Measurements from ENCODE around the gene SCD5. TPM values are rescaled to one million over a fixed set of nuclear protein-coding genes. Genes with fewer than 3 reads are reported as not detected.
A peak's percentile ranks its signal among the peaks of the same experiment; 100 is the strongest.

SCD5 gene
- total and polyA plus RNA-seq, 3 donors from 2014 or later: 76.4 to 161 (median 149) TPM

DNA sequence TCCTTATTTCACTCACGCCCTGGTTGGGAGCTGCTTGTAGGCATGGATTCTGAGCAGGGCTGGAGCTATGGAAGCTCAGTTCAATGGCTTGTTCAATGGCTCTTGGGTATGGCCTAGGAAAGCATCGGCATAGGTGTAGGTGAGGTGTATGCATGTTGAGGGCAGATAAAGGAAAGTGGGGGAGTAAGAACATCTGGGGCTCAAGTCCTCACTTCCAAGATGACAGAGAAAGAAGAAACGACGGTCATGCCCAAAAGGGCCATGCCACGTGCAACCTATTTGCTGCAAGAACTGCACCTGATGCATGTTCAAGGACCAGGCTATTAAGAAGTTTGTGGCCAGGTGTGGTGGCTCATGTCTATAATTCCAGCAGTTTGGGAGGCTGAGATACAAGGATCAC, 23.4 kb downstream of the SCD5 start:
- no peak for TF ChIP-seq CTCF (IDR thresholded peaks at IDR 0.05)
- TF ChIP-seq POLR2A (IDR thresholded peaks at IDR 0.05): no peak
- H3K27ac ChIP-seq: peak overlapping the region in 1 of 2 donors; percentile 6
- intact Hi-C loops (cut with DNase I; ENCODE audit: low total_unique reads): no loop called here
- no peak overlapping the region for H3K4me3 ChIP-seq
- peaks cover 30% of the 10 kb centered on the region for H3K4me1 ChIP-seq
- DNase-seq: no peak
- 70 to 88% methylated on average over 5 of the region's 5 CpGs for WGBS, 2 donors
- no peaks in the 10 kb centered on the region for H3K9me3 ChIP-seq
- no peaks in the 10 kb centered on the region for H3K36me3 ChIP-seq (ENCODE audit: low read depth, missing control alignments)
- no peaks in the 10 kb centered on the region for H3K27me3 ChIP-seq

- Histone ChIP-seq H3K4me3 (no peak overlapping the region), H3K4me1 (peaks cover 26% of the 10 kb centered on the region), H3K9me3 (no peaks in the 10 kb centered on the region), H3K27me3 (no peaks in the 10 kb centered on the region), H3K36me3 (ENCODE audit: low read depth, missing control alignments) (no peaks in the 10 kb centered on the region), H3K27ac (peak overlapping the region in 1 of 2 donors; percentile 6)
- 24 to 35% methylated on average over 3 of the region's 3 CpGs for WGBS, 2 donors
- TF ChIP-seq CTCF (IDR thresholded peaks at IDR 0.05): no peak
- no peak for TF ChIP-seq POLR2A (IDR thresholded peaks at IDR 0.05)
- peak; percentile 78 for DNase-seq
- intact Hi-C loops (cut with DNase I; ENCODE audit: low total_unique reads): no loop called here
Measured at GRCh38 chr4:82774711-82775171, 23.9 kb downstream of the SCD5 start.

- H3K36me3 ChIP-seq (ENCODE audit: low read depth, missing control alignments): no peaks in the 10 kb centered on the region
- no peak overlapping the region for H3K27ac ChIP-seq
- H3K4me3 ChIP-seq: no peak overlapping the region
- WGBS, 2 donors: 53 to 67% methylated on average over 4 of the region's 4 CpGs
- peak; percentile 65 for DNase-seq
- H3K4me1 ChIP-seq: peaks cover 26% of the 10 kb centered on the region
- intact Hi-C loops (cut with DNase I; ENCODE audit: low total_unique reads): no loop called here
- H3K9me3 ChIP-seq: no peaks in the 10 kb centered on the region
- TF ChIP-seq CTCF (IDR thresholded peaks at IDR 0.05) (no peak), POLR2A (IDR thresholded peaks at IDR 0.05) (no peak)
- H3K27me3 ChIP-seq: no peaks in the 10 kb centered on the region
Measured at GRCh38 chr4:82773057-82773456, 25.5 kb downstream of the SCD5 start.

DNA sequence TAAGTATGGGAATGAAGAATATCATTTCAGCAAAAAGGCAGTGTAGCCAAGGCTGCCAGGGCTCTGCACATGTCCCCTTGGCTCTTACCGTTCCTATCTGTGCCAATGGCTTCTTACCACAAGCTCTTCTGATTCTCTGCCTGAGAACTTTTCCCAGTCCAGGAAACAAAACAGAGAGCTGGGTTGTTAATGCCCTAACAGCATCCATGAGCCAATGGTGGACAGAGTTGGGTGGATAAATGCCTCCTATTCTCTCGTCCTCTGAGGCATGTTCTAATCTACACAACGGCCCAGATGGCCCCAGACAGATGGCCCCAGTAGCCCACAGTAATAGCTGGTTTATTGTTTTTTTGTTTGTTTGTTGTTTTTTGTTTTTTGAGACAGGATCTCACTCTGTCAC, 28.0 kb downstream of the SCD5 start:
- intact Hi-C loops (cut with DNase I; ENCODE audit: low total_unique reads): no loop called here
- 46 to 49% methylated on average over 3 of the region's 3 CpGs for WGBS, 2 donors
- no peak overlapping the region for H3K27ac ChIP-seq

More for the DNA sequence above, 28.0 kb downstream of the SCD5 start:
- Histone ChIP-seq H3K4me3 (no peak overlapping the region), H3K36me3 (ENCODE audit: low read depth, missing control alignments) (no peaks in the 10 kb centered on the region), H3K4me1 (peaks cover 18% of the 10 kb centered on the region), H3K27me3 (no peaks in the 10 kb centered on the region), H3K9me3 (no peaks in the 10 kb centered on the region)
- TF ChIP-seq POLR2A (IDR thresholded peaks at IDR 0.05) (no peak), CTCF (IDR thresholded peaks at IDR 0.05) (no peak)
- no peak for DNase-seq
